NCI-H1417 treated with DMSO at 0.1 percent for 48 hours (cell line): ENCODE measurements around the gene NECAB3.
A peak's percentile ranks its signal among the peaks of the same experiment; 100 is the strongest.

Experiments
- DNase-seq: peaks from one replicate; lab custom pipeline; 2025; lab: John Stamatoyannopoulos, UW

Gene NECAB3

DNA sequence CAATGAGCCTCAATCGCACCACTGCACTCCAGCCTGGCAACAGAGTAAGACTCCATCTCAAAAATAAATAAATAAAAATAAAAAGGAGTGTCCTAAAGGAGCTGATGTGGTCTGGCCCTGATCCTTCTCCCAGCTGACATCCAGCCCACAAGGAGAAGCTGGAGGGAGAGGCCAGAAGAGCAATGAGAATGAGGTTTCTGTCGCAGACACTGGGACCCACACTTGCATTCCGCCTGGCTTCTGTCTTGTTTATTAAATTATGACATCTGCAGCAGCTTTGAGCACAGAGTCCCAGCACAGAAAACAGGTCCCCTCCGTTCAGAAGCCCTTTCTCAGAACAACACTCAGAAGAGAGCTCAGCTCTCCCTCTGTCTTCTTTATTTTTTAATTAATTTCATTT is 22.2 kb upstream of the NECAB3 start:
- no peak for DNase-seq

DNA sequence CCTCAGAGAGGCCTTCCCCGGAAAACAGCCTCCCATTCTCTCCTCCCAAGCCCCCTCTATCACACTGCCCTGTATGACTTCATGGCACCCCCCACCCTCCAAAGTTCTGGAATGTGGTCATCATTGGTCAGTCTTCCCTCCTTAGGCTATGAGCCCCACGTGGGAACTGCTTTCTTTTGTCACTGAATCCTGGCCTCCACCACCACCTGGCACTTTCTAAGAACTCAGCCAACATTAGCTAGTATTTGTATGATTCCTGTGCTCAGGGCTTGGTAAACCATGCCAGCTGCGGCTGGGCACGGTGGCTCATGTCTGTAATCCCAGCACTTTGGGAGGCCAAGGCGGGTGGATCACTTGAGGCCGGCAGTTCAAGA is 20.4 kb upstream of the NECAB3 start:
- no peak for DNase-seq

DNA sequence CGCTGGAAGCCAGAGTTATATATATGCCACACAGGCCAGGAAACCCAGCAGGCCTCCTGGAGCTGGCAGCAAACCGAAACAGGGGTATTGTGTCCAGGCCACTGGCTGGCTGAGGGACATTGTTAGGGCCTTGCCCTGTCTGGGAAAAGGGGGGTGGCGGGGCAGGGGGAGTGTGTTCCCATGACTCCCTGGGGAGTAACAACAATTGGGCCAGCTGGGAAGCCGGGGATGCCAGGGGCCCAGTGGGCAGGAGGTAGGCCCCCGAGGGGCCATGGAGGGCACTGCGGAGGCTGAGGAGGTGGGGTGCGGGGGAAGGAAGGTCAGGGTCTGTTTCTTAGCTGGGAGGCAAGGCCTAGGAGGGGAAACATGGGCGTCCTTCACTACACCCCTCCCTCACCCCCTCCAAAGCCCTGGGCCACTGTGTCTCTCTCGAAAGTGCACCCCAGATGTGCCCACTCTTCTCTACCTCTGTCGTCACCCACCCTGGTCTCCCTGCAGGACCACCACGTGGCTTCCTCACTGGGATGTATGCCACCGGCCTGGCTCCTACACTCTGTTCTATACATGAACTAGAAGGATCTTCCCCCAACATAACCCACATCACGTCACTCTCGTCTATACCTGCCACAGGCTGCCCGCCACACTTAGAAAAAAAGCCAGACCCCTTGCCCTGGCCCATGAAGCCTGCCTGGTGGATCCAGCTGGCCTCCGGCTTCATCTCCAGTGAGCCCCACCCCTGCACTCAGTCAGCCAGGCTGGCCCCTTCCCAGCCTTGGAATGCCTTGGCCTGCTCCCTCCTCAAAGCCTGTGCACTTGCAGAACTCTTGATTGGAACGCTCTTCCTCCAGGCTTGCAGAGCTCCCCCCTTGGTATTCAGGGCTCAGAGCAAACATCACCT is 19.8 kb upstream of the NECAB3 start:
- no peak for DNase-seq

DNA sequence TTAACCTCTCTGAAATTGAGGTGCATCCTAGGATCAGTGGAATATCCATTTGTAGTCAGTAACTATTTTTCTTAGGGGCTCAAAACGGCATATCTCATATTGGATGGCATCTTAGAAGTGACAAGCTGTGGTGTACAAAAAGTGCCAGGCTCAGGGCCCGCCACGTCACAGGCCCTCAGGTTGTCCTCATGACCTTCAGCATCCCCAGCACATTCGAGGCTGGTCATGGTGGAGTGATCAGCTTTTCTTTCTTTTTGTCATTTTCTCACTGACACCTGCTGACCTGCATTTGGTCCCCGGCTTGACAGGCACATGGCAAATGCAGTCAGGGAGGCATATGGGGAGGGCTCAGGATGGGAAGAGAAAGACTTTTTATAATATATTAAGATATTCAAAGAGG is 19.1 kb upstream of the NECAB3 start:
- DNase-seq: no peak

DNA sequence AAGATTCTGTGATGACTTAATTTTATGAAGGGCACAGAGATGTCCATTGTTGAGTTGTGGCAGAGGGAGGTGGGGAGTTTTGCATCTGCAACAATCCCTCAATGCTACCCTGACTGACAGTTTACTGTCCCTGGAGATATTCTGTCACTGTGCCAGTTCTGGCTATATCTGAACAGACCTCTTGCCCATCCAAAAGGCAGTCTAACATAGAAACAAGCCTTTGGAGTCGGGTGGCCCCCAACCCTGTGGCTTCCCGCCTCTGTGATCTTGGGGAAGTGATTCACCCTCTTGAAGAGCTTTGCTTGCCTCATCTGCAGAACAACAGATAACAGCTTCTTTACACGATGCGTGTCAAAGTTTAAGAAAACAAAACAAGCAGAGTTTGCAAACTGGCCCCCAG is 15.7 kb upstream of the NECAB3 start:
- no peak for DNase-seq

DNA sequence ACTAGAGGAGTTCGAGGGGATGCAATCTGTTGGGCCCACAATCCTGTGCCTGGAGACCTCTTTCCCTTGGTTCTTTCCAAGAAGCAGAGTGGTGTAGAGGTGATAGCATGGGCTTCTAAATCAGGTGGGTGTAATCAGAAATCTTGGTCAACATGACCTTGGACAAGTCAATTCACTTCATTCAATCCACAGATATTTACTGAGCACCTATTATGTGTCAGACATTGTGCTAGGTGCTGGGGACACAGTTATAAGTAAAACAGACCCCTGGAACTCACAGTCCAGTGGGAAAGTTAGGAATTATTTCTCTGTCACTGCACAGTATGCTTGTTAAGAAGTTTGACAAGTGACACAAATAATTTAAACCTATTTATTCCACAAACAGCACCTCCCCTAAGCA is 15.3 kb upstream of the NECAB3 start:
- DNase-seq: no peak

DNA sequence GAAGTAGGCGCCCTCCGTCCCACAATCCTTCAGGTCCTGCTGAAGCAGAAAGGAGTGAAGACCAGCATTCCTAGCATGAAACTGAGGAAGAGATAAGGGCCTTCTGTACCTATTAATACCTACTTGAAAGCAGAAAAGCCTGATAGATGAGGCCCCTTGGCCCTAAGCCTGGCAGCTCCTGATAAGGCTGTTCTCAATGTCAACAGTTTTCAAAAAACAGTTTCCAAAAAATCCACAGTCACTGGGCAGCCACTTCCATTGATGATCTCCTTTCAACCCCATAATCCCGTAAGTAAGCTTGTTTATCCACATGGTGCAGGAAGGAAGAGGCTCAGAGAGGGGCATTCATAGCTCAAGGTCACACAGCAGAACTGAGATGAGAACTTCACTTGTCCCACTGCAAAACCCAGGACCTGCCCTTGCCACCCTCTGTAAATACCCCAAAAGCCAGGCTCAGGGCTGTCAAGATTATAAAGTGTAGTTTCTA is 14.8 kb upstream of the NECAB3 start:
- no peak for DNase-seq

DNA sequence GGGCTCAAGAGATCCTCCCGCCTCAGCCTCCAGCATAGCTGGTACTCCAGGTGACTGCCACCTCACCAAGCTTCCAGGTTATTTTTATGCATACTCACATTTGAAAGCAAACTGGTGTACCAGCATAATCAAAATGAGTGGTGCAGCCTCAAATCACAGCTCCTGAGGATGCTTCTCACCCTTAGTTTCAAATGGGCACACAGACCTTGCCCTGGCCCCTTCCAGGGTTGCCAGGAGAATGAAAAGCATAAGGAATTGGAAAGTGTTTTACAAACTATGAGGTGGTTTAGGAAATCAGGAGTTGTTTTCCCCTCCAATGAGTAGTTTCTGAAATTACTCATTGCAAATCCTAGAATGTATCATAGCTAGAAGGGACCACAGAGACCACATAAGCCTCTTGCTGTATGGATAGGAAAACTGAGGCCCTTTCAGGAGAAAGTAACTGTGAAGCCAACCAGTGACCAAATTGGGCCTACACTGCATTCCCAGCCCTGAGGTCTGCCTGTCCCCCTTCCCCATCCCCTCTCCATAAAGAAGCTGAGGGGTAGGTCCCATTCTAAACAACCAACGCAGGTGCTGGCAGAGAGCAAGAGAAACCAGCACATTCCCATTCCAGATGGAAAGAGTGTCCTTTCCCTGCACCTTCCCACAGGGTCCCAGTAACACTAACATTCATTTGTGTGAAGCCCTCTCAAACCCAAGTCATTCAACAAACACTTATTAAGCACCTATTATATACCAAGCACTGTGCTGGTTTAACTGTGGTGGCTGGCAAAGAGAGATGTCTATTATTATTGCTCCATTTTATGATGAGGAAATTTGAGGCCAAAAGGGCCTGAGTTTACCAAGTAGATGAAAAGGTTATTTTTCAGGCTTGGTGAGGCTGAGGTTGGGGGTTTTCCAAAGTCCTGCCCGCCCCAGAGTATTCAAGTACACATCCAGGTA is 14.0 kb upstream of the NECAB3 start:
- no peak for DNase-seq

DNA sequence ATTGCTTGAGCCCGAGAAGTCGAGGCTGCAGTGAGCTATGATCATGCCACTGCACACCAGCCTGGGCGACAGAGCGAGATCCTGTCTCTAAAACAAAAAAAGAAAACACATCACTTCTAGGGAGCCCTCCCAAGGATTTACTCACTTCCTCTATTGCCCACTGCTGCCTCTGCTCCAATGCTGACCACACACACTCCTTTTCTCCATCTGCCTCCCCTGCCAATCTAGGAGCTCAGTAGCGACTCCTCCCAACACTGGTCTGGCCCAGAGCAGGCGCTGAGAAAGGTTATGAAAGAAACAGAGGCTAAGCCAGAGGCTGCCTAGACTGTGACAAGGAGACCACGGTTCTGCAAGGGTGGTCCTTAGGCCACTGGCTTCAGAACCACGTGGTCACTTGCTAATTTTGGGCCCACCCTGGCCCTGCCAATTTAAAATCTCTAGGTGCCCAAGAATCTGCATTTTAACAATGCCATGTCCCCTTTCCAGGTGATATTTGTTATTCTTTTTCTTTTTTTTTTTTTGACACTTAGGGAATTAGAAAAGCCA is 13.2 kb upstream of the NECAB3 start:
- DNase-seq: no peak

DNA sequence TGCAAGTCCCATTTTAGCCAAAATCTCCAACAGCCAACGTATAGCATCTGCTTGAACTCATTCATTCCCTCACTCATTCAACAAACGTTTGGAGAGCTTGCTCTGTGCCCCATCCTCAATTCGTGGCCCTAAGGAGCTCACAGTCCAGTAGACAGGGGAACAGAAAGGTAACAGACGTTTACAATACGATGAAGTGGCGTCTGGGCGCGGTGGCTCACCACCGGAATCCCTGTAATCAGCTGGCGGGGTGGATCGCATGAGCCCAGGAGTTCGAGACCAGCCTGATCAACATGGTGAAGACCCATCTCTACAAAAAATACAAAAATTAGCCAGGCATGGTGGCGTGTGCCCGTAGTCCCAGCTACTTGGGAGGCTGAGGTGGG is 12.7 kb upstream of the NECAB3 start:
- DNase-seq: no peak

DNA sequence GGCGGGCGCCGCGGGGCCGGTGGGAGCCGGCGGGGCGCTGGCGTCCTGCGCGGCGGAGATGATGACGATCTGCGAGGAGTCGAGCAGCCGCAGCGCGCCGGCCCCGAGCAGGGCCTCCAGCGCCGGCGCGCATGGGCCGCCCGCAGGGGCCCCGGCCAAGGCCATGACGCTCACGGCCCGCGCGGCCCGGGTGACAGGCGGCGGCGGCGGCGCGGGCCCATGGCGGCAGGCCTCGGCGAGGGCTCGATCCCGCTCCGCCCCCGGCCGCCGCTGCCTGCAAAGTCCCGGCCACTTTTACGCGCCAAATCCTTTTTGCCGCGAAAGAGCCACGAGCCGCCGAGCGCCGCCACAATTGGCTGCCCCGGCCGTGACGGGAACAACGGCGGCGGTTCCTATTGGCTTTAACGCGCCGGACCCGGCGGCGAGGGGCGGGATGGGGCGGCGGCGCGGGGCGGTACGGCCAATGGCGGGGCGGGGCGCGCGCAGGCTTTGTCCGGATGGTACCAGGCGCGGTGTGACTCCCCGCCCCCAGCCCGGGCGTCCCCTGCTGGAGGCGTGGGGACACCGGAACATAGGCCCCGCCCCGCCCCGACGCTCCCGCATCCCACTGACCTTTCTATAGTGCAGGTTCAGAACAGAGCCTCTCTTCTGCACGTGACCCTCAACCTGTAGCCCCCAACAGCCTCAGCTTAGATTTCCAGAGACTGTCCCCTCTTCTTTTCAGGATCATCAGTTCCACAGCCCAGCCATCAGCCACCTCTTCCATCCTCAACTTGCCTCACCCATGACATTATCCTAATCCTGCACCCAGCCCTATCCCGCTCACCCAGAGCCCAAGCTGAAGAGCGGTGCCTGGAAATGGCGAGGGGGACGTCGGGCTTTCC is 12.1 kb upstream of the NECAB3 start, which contains the start of gene E2F1:
E2F1 (minus strand) TSS at position 286 of the 884 bp plus-strand sequence; CDS start at position 165, 121 bp downstream.
- DNase-seq: peak; percentile 71

DNA sequence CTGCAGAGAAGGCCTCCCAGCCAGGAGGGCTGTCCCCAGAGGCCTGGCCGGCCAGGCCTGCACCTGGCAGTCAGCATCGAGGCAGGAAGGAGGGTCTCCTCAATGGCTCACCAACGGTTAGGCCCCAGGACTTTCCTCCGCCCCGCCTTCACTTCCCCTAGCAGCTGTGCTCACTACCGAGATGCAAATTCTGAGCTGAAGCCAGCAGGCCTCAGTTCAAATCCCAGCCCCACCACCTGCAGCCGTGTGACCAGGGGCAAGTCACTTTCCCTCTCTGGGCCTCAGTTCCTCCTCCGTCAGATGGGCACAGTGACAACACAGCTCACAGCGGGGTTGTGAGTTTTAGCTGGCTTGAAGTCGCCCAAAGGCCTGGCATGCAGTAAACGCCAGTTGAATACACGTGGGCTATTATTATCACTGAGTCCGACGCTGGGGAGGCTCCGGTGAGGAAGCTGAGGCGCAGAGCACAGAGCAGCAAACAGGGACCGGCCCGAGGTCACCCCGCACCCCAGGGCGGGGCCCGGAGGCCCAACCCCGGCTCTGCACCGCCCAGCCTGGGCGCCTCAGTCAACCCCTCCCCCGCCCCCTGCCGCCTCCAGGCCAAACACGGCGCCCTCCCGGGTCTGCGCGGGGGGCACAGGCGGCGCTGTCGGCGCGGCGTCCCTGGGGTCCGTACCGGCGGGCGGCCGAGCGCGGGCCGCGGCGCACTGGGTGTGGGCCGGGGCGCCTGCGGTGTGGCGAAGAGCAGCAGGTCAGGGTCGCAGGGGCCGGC is 11.3 kb upstream of the NECAB3 start:
- DNase-seq: no peak

DNA sequence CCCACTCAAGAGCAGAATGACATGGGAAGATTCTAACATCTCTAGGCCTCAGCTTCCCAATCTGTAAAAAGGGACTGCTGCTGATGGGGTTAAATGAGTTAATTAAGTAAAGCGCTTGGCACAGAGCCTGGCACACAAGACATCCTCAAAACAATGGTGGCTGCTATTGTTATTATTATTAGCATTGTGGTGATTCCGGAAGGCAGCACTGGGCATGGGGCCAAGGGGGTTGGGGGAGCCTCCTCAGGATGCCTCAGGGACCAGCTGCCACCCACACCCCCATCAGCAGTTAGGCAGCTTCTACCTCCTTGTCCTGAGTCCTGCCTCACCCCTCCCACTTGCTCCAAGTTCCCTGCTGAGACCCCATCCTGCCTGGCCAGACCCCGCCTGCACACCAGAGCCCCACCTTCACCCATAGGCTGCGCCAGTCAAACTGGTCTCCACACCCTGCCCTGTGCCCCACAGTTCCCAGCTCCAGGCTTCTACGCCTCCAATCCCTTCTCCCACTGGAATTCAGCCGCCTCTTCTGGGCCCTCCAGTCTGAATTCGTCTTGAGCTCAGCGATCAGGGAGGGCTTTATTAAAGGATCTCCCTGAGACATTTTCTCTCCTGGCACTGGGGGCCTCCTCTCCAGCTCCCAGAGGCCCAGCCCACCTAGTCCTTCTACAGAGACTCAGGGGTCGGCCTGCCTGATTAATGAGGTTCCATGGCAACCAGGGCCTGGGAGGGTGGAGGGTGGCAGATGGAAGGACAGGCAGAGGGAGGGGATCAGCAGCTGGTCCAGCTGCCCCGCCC is 10.5 kb upstream of the NECAB3 start:
- peak; percentile 23 for DNase-seq

DNA sequence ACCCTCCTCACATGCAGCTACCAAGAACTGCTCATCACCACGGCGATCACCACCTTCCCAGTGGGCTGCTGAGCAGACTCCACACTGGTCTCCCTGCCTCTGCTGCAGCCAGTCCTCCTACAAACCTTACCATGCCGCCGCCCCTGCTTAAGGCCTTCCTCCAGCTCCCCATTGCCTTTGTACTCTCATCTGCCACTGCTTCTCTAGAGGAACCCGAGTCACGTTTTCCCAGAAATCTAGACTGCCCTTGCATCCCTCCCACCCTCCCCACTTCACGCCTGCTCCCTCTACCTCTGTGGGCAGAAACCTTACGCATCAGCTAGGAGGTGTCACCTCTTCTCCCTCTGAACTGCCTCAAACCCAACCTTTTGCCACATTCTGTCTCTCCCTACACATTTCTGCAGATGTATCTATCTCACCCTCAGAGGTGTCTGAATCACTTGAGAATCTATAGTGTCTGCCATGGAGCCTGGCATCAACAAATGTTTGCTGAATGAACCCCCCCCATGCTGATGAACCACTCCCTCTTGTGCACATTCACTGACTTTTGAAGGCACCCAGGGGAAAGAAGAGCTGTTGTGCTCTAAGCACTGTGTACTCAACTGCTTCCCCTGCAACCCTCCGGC is 7.6 kb upstream of the NECAB3 start:
- no peak for DNase-seq

DNA sequence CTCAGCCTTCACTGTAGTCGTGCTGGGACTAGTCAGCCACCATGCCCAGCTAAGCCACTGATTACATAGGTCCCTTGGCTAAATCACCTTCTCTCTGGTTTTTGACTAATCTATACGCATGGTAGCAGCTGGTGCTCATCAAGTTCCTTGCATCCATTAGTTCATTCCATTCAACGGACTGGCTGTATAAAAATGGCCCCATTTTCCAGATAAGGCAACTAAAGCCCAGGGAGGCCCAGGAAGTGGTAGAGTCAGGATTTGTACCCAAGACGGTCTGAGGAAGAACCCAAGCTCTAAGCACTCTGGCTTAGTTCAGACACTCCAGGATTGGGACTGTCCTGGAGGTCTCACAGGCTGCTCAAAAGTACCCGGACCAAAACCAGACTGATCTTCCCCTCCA is 7.1 kb upstream of the NECAB3 start:
- DNase-seq: no peak

DNA sequence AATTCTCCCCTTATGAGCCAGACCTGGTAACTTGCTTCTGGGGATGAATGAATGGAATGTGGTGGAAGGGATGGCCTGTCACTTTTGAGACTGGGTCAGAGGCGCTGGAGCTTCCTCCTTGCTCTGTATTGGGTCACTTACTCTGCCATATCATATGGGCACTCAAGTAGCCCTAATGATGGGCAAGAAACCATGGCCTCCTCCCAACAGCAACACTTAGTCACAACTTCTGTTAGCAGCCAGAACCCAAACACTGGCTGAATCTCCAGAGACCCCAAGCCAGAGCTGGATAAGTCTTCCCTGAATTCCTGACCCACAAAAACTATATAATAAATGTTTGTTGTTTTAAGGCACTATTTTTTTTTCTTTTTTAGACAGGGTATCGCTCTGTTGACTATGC is 6.5 kb upstream of the NECAB3 start:
- DNase-seq: no peak

DNA sequence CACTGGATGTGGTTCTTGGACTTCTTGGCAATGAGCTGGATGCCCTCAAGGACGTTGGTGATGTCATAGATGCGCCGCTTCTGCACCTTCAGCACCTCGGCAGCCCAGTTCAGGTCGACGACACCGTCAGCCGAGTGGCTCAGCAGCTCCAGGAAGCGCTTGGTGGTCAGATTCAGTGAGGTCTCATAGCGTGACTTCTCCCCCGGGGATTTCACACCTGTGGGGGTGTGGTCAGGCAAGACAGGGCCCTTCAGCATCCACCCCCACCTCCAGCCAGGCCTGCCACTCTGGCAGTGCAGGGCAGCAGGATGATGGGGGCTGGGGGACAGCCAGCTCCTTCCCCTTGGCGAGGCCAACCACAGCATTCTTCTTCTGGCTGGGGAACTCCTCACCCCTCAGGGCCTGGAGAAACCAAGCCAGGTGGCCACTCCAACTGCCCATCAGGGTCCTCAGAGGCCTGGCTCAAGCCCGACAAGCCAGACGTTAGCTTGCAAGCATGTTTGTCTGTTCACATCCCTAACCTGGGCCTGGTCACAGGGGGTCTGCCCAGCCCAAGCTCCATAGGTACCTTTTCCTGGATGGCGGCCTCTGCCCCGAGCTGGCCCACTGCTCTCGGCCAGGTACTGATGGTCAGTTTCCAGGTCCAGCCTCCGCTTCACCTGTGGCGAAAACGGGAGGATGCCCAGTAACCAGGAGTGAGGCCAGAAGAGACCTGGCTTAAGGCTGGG is 5.7 kb upstream of the NECAB3 start:
- DNase-seq: no peak

DNA sequence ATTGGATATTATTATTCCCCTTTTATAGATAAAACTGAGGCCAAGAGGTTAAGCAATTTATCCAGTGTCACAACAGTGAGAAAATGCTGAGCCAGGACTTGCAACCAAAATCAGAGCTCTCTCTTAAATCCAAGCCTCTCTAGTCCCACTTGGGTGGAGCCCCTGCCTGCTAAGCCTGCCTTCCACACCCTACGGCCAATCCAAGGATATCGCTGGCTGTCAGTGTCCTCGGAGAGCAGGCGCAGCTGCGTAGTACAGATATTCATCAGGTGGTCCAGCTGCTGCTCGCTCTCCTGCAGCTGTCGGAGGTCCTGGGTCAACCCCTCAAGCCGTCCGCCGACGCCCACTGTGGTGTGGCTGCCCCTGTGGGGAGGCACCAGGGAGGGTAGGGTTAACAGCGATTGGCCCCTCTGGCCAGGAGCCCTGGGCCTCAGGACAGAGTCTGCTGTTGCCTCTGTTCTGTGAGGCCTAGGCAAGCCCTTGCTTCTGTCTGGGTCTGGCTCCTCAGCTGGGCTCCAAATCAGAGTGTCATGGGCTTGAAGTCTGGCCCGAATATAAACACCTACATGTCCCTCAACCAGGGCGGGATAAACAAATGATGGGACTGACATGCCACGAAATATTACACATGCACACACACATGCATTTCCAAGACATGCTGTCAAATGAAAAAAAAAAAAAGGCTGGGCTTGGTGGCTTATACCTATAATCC is 3.9 kb upstream of the NECAB3 start:
- no peak for DNase-seq
